Activated CD8-positive, alpha-beta T cell treated with anti-CD3 and anti-CD28 coated beads for 36 hours (primary cell): Measurements from ENCODE around the gene MCM5. TPM values are rescaled to one million over a fixed set of nuclear protein-coding genes. Genes with fewer than 3 reads are reported as not detected.

Experiments used
- ATAC-seq: fragments of 200-7000 bp; cut with Tn5 transposase; one replicate; pipeline ENCODE4 v1.10.0; 2021; ENCODE audit warnings: mild to moderate bottlenecking, moderate library complexity
- CTCF ChIA-PET: fragments of 350-600 bp; sonication (Branson Sonifier 250); formaldehyde crosslinking; loops from one replicate; lab custom pipeline; 2021; ENCODE audit warnings: antibody characterized with exemption; lab: Charles Lee
- POLR2A ChIA-PET: fragments of 350-600 bp; sonication (Branson Sonifier 250); formaldehyde crosslinking; loops from one replicate; lab custom pipeline; 2021; ENCODE audit warnings: antibody characterized with exemption; lab: Charles Lee
- DNase-seq: peaks from one replicate; pipeline ENCODE4 v3.0.0-alpha.2; 2020
- H3K27ac Mint-ChIP-seq: one replicate; pipeline ENCODE4 v1.8.0; 2021; ENCODE audit warnings: mild to moderate bottlenecking, mixed read lengths
- H3K27me3 Mint-ChIP-seq: one replicate; pipeline ENCODE4 v1.8.0; 2021; ENCODE audit warnings: mixed read lengths
- H3K36me3 Mint-ChIP-seq: one replicate; pipeline ENCODE4 v1.8.0; 2021; ENCODE audit warnings: low read depth, mixed read lengths
- H3K4me1 Mint-ChIP-seq: one replicate; pipeline ENCODE4 v1.8.0; 2021; ENCODE audit warnings: low read depth, mixed read lengths
- H3K4me3 Mint-ChIP-seq: one replicate; pipeline ENCODE4 v1.8.0; 2021; ENCODE audit warnings: mild to moderate bottlenecking, moderate library complexity, mixed read lengths
- H3K9me3 Mint-ChIP-seq: one replicate; pipeline ENCODE4 v1.8.0; 2021; ENCODE audit warnings: mixed read lengths
- CTCF ChIP-seq: fragments of 200-600 bp; IDR thresholded peaks from one replicate; pipeline ENCODE4 v1.8.0; 2022; ENCODE audit warnings: antibody characterized with exemption, mild to moderate bottlenecking
- intact Hi-C: fragments of 100-400 bp; cut with micrococcal nuclease; formaldehyde crosslinking; loops from one replicate; pipeline ENCODE4 v1.10.0; 2022
- total RNA-seq, 2 experiments: library from RNA; stranded (reverse); gene quantifications; one replicate each; pipeline ENCODE4 v1.2.3, GENCODE V29; 2021

MCM5 gene
- total RNA-seq, 2 experiments from 2014 or later, result 318 to 319 TPM

- intact Hi-C loops, result no loop called here
- Mint-ChIP-seq H3K27me3 (no peaks in the 10 kb centered on the region), H3K36me3 (peaks cover 70% of the 10 kb centered on the region), H3K27ac (no peak overlapping the region), H3K4me1 (peaks cover 18% of the 10 kb centered on the region), H3K9me3 (no peaks in the 10 kb centered on the region), H3K4me3 (no peak overlapping the region)
- POLR2A ChIA-PET, result interaction anchor here (8.9 to 16.3 kb wide), 2 partner anchors 11 kb away, joined by 125 to 237 read pairs; partner anchors contain the start of gene MCM5
- DNase-seq (no peak), ATAC-seq (no peak)
- no peak for TF ChIP-seq CTCF
- CTCF ChIA-PET, result interaction anchor here (1.4 kb wide), 1 partner anchor 17 kb away, joined by 4 read pairs; no protein-coding TSS in a partner anchor
Observed at GRCh38 chr22:35413624-35414023, 13.7 kb downstream of the MCM5 start.

GRCh38 chr22:35417606-35418005, 17.7 kb downstream of the MCM5 start:
- DNase-seq, result no peak
- ChIA-PET CTCF (interaction anchor here (0.9 to 1.3 kb wide), 2 partner anchors 13 to 66 kb away, joined by 3 to 6 read pairs; no protein-coding TSS in a partner anchor), POLR2A (interaction anchor here (1.2 to 16.6 kb wide), 3 partner anchors 9 to 66 kb away, joined by 3 to 237 read pairs (median 4); no protein-coding TSS in a partner anchor)
- Mint-ChIP-seq H3K4me1 (no peaks in the 10 kb centered on the region), H3K27me3 (no peaks in the 10 kb centered on the region), H3K36me3 (peaks cover 58% of the 10 kb centered on the region), H3K27ac (no peak overlapping the region), H3K9me3 (no peaks in the 10 kb centered on the region), H3K4me3 (no peak overlapping the region)
- TF ChIP-seq CTCF, result no peak
- ATAC-seq, result no peak
- intact Hi-C loops, result no loop called here

DNA sequence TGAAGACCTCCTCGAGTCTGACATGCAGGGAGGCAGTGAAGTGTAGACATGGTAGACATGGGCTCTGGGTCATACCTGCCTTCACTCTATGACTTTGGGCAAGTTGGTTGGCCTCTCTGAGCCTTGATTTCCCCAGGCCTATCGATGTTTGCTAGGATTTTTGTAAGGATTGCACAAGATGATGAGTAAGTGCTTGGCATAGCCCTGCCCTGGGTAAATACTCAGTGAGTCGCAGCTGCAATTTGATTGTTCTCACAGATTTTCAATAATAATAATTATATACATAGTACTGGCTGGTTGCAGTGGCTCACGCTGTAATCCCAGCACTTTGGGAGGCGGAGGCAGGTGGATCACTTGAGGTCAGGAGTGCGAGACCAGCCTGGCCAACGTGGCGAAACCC, 18.1 kb downstream of the MCM5 start:
- DNase-seq (no peak), ATAC-seq (no peak)
- CTCF ChIA-PET, result interaction anchor here (1.3 to 3.7 kb wide), 2 partner anchors 13 kb away, joined by 6 to 29 read pairs; no protein-coding TSS in a partner anchor
- Mint-ChIP-seq H3K27ac (no peak overlapping the region), H3K9me3 (no peaks in the 10 kb centered on the region), H3K4me1 (no peaks in the 10 kb centered on the region), H3K27me3 (no peaks in the 10 kb centered on the region), H3K36me3 (peaks cover 60% of the 10 kb centered on the region), H3K4me3 (no peak overlapping the region)
- intact Hi-C loops, result no loop called here
- TF ChIP-seq CTCF, result no peak
- POLR2A ChIA-PET, result interaction anchor here (1.2 to 16.6 kb wide), 2 partner anchors 10 to 16 kb away, joined by 4 to 237 read pairs; no protein-coding TSS in a partner anchor

GRCh38 chr22:35418731-35419130, 18.8 kb downstream of the MCM5 start:
- ChIA-PET POLR2A (interaction anchor here (16.6 kb wide), 1 partner anchor 10 kb away, joined by 237 read pairs; no protein-coding TSS in a partner anchor), CTCF (interaction anchor here (0.8 to 3.7 kb wide), 3 partner anchors 8 to 12 kb away, joined by 3 to 29 read pairs (median 4); no protein-coding TSS in a partner anchor)
- H3K4me3 Mint-ChIP-seq, result no peak overlapping the region
- H3K36me3 Mint-ChIP-seq, result peaks cover 56% of the 10 kb centered on the region
- DNase-seq, result no peak
- H3K9me3 Mint-ChIP-seq, result no peaks in the 10 kb centered on the region
- no peak overlapping the region for H3K27ac Mint-ChIP-seq
- intact Hi-C loops, result no loop called here
- no peak for ATAC-seq
- no peaks in the 10 kb centered on the region for H3K27me3 Mint-ChIP-seq
- no peak for TF ChIP-seq CTCF
- H3K4me1 Mint-ChIP-seq, result no peaks in the 10 kb centered on the region

DNA sequence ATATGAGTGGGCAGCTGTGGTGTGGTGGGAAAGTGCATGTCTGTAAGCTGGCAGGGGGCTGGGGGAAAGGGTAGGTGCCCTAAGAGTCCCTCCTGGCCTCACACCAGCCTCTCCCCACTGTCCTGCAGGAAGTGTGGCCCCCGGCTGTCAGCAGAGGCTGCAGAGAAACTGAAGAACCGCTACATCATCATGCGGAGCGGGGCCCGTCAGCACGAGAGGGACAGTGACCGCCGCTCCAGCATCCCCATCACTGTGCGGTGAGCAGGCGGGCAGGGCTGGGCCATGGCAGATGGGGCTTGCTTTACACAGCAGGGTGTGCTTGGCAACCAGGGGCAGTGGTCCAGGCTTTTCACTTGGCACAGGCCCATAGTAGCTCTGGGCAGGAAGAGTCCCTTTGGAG, 19.8 kb downstream of the MCM5 start:
- Mint-ChIP-seq H3K36me3 (peaks cover 57% of the 10 kb centered on the region), H3K4me1 (peaks cover under 1% of the 10 kb centered on the region), H3K4me3 (no peak overlapping the region), H3K9me3 (no peaks in the 10 kb centered on the region), H3K27me3 (no peaks in the 10 kb centered on the region), H3K27ac (no peak overlapping the region)
- ChIA-PET CTCF (interaction anchor here (1.6 to 3.7 kb wide), 2 partner anchors 10 to 11 kb away, joined by 4 to 29 read pairs; no protein-coding TSS in a partner anchor), POLR2A (interaction anchor here (2.4 to 16.6 kb wide), 2 partner anchors 11 kb away, joined by 9 to 237 read pairs; no protein-coding TSS in a partner anchor)
- ATAC-seq, result no peak
- no peak for DNase-seq
- intact Hi-C loops, result no loop called here
- TF ChIP-seq CTCF, result no peak
